ENCODE results near the gene NRGN.

DNA sequence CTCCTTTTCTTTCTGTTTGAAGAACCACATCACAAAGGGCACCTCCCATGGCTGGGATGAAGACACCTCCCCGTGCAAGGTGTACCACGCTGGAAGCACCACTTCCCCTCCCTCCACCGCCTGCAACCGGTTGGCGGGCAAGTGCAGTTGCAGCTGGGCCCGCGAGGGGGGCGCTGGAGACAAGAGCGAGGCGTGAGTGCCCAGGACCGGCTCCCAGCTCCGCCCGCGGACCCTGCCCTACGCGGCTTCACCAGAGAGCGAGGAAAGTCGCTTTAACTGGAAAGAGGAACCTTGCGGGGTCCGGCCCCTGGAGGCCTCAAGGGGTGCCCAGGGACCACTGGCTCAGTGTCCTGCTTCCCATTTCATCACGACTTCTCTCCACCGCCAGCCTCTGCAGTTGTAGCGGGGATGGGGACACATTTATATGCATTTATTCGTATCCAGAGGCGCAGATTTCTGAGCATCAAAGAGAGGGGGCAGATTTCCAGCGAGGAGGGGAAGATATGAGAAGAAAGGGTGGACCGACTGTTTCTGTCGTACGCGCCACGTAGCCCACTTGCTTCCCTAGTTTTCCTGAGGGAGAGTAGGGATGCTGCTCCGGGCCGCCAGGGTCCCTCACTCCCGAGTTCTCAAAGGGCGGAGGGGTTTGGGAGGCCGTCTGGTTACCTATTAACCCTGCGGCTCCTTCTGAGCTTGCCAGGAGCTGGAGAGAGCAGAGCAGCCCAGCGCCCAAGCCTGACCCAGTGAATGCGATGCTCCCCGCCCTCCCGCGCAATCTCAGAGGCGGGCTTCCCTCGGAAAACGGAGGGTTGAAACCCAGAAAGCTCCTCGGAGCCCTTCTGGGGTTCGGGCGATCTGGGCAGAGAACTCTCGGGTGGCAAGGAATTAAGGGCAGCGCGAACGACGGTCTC lies 18.9 kb downstream of the NRGN start:
- TF ChIP-seq POLR2AphosphoS5 (IDR thresholded peaks at IDR 0.05; ENCODE audit: low read depth, low read length) (no peak), POLR2A (IDR thresholded peaks at IDR 0.05; ENCODE audit: low read depth, low read length) (no peak), TAF1 (IDR thresholded peaks at IDR 0.05; ENCODE audit: borderline replicate concordance, low read depth, low read length) (no peak)
